Vagina (tissue), 2 donors: ENCODE data around the gene CSN1S1.

ENCODE experiments used
- CTCF ChIP-seq, 3 experiments: fragments of 450-650 bp in 2 of 3; fragments of 200-600 bp in 1 of 3; sonication (generic) in 1 of 3; IDR thresholded peaks; one replicate each; pipeline ENCODE4 v1.5.1; 2017 to 2019; ENCODE audit warnings: antibody characterized with exemption in 3 of 3, mild to moderate bottlenecking in 2 of 3, moderate library complexity in 2 of 3
- POLR2AphosphoS5 ChIP-seq, 2 donors: sonication (generic); formaldehyde crosslinking; IDR thresholded peaks; one replicate each; pipeline ENCODE4 v1.9.0; 2017; ENCODE audit warnings: antibody characterized with exemption in 2 of 2, mild to moderate bottlenecking in 2 of 2, low read depth in 1 of 2; ENCODE audit not compliant: insufficient read depth in 1 of 2

DNA sequence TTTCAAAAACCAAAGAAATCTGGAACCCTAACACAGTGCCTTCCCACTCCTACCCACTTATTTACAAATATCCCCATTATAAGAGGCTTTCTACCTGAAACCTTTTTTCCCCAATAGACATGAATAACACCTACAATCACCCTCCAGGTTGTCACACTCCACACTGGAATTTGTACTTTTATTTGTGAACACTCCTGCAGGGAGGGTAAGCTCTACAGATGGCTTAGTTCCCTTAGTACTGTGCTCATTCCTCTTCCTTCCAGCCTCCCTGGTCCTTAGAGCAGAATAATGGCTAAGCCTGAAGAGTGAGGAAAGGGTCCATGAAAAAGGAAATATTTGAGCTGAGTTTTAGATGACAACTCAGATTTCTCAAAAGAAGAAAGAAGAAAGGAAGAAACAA lies 48.7 kb upstream of the CSN1S1 start:
- TF ChIP-seq CTCF (IDR thresholded peaks at IDR 0.05) (no peak), POLR2AphosphoS5 (IDR thresholded peaks at IDR 0.05; ENCODE audit: insufficient read depth in 1 of 2, low read depth in 1 of 2) (no peak)
